ENCODE results near the gene CCT5. TPM values are rescaled to one million over a fixed set of nuclear protein-coding genes. Genes with fewer than 3 reads are reported as not detected.

Gene CCT5
- total RNA-seq, 1 donor from 2014 or later = 494 TPM

DNA sequence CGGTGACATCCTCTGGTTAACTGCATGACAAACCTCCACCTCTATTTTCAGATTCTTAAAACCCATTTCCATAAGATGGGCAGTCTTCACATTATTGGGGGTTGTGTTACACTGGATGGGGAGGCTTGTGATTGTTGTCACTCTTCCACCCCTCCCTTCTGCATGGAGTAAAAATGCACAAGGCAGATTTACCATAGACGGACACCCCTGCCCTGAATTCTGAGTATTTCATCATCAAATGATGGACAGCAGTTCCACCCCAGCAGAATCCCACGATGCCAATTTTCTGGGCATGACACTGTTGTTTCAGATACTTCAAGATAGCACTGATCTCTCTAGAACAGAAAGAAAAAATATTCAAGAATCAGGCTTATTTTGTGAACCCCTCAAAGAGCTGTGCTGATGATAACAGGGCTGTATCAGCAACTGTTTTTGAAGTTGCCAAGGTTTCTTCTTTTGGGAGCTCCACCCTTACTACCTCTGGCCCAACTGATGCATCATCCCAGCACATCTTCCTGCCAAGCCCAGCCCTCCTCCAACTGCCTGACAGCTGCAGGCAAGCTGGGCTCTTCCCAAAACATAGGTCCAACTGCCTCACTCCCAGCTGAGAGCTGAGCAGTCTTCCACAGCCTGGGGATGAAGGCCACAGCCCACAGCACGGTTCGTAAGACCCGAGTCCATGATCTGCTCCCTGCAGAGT lies 36.2 kb downstream of the CCT5 start:
- H3K36me3 Mint-ChIP-seq (ENCODE audit: low read depth) = no peaks in the 10 kb centered on the region
- peaks cover 10% of the 10 kb centered on the region for H3K4me1 Mint-ChIP-seq (ENCODE audit: low read depth)
- H3K4me3 Mint-ChIP-seq (ENCODE audit: low read depth) = no peak overlapping the region
- no peaks in the 10 kb centered on the region for H3K9me3 Mint-ChIP-seq
- no peak overlapping the region for H3K27ac Mint-ChIP-seq
- intact Hi-C loops (cut with micrococcal nuclease) = no loop called here
- no peak for DNase-seq (ENCODE audit: low spot score)
- H3K27me3 Mint-ChIP-seq (ENCODE audit: low read depth) = peaks cover 4% of the 10 kb centered on the region

DNA sequence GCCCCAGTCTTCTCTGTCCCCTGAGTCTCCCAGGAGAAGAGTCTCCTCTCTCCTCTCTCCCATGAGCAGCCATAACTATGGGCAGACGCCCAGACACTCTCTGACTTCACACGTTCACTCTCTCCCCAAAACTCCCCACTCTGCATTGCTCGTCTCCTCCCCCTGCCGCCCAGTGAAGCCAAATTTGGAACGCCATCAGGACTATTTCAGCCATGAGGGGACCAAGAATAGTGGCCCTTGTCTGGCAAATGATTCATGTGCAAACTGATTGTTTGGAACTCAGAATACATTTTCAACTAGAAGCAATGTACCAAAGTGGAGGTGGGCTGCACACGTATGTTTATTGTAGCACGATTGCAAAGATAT lies 36.8 kb downstream of the CCT5 start:
- H3K9me3 Mint-ChIP-seq = no peaks in the 10 kb centered on the region
- H3K36me3 Mint-ChIP-seq (ENCODE audit: low read depth) = no peaks in the 10 kb centered on the region
- DNase-seq (ENCODE audit: low spot score) = no peak
- intact Hi-C loops (cut with micrococcal nuclease) = no loop called here
- H3K4me1 Mint-ChIP-seq (ENCODE audit: low read depth) = peaks cover 10% of the 10 kb centered on the region
- H3K4me3 Mint-ChIP-seq (ENCODE audit: low read depth) = no peak overlapping the region
- peaks cover 4% of the 10 kb centered on the region for H3K27me3 Mint-ChIP-seq (ENCODE audit: low read depth)
- no peak overlapping the region for H3K27ac Mint-ChIP-seq

DNA sequence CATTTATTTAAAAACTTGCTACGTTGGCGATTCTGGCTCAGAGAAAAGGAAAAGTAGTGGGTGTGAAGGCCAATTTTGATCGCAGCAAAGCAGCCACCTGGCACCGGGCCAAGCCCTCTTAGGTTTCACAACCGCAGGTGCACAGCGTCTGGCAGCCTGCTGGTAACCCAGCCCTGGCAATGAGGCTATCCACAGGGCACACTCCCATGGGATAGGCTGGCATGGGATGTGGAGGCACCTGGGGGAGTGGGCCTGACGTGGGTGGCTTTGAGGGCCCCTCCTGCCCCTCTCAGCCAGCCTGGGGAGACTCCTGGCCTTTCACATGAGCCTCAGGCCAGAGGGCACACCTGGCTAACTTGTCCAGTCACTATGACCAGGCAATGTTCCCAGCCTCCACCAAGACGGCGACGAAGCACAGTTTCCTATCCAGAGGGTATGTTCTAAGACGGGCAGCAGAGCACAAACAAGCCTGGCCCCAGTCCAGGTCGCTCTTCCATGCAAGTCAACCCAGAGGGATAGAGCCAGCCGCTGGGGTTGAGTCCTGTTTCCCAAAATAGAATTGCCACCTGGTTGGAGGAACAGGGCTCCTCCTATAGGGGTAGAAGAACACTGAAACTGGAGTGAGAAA lies 38.6 kb downstream of the CCT5 start:
- DNase-seq (ENCODE audit: low spot score) = no peak
- Mint-ChIP-seq H3K27ac (no peak overlapping the region), H3K36me3 (ENCODE audit: low read depth) (no peaks in the 10 kb centered on the region), H3K9me3 (no peaks in the 10 kb centered on the region), H3K4me1 (ENCODE audit: low read depth) (peaks cover 8% of the 10 kb centered on the region), H3K4me3 (ENCODE audit: low read depth) (no peak overlapping the region), H3K27me3 (ENCODE audit: low read depth) (peaks cover 13% of the 10 kb centered on the region)
- intact Hi-C loops (cut with micrococcal nuclease) = no loop called here

DNA sequence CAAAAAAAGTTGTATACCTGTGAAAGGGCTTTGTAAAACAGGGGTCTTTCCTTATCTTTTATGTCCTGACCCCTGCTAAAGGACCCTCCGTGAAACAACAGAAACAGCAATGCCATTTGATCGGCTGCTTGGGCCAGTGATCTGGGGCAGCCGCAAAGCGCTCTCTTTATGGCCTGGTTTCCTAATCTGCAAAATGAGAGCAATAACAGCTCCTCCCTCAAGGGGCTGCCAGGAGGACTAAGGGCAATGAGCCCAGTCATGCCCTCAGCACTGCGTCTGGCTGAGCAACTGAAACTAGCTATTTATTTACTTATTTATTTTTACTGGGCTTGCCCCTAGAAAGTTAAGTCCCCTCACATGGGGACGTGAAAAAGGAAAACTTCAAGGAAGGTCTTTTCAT lies 39.3 kb downstream of the CCT5 start:
- intact Hi-C loops (cut with micrococcal nuclease) = no loop called here
- peaks cover 3% of the 10 kb centered on the region for H3K4me1 Mint-ChIP-seq (ENCODE audit: low read depth)
- H3K4me3 Mint-ChIP-seq (ENCODE audit: low read depth) = no peak overlapping the region
- no peaks in the 10 kb centered on the region for H3K9me3 Mint-ChIP-seq
- H3K27me3 Mint-ChIP-seq (ENCODE audit: low read depth) = peaks cover 16% of the 10 kb centered on the region
- no peaks in the 10 kb centered on the region for H3K36me3 Mint-ChIP-seq (ENCODE audit: low read depth)
- H3K27ac Mint-ChIP-seq = no peak overlapping the region
- DNase-seq (ENCODE audit: low spot score) = no peak

DNA sequence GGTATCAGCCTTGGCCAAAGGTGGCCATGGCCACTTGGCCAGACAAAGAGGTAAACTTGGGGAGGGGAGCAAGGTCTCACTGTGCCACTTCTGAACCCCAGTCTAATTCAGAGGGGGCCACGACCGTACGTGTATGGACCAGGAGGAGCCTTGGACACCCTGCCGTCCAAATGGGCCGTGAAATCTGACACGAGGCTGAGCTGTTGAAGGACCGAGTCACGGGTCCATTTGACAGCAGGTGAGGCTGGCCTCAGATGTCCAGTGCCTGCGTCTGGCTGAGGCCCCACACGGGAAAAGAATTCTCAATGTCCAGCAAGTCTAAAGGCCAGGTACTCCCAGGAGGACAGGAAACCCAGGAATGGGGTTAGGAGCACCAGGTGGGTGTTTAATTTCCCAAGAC lies 39.9 kb downstream of the CCT5 start:
- Mint-ChIP-seq H3K27ac (no peak overlapping the region), H3K27me3 (ENCODE audit: low read depth) (peaks cover 16% of the 10 kb centered on the region), H3K36me3 (ENCODE audit: low read depth) (no peaks in the 10 kb centered on the region), H3K4me1 (ENCODE audit: low read depth) (no peaks in the 10 kb centered on the region), H3K4me3 (ENCODE audit: low read depth) (no peak overlapping the region), H3K9me3 (no peaks in the 10 kb centered on the region)
- intact Hi-C loops (cut with micrococcal nuclease) = no loop called here
- no peak for DNase-seq (ENCODE audit: low spot score)

DNA sequence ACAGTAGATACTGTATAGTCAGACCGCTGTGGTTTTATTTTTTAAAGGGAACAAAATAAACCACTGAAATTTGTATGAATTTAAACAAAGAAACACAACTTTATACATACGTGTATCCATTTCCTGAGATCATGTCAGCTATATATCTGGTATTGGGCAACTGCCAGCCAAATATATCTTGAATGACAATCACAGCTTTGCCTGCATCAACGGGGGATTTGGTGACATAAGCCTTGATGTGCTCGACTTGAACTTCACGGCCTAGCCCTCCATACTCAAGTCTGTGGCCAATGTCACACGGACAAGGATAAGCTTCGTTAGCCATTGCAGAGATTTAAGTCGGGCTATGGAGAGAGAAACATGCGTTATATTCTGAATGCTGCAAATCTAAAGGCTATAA lies 40.4 kb downstream of the CCT5 start:
- Mint-ChIP-seq H3K4me1 (ENCODE audit: low read depth) (no peaks in the 10 kb centered on the region), H3K36me3 (ENCODE audit: low read depth) (no peaks in the 10 kb centered on the region), H3K27me3 (ENCODE audit: low read depth) (peaks cover 16% of the 10 kb centered on the region), H3K27ac (no peak overlapping the region), H3K9me3 (no peaks in the 10 kb centered on the region), H3K4me3 (ENCODE audit: low read depth) (no peak overlapping the region)
- no peak for DNase-seq (ENCODE audit: low spot score)
- intact Hi-C loops (cut with micrococcal nuclease) = no loop called here

DNA sequence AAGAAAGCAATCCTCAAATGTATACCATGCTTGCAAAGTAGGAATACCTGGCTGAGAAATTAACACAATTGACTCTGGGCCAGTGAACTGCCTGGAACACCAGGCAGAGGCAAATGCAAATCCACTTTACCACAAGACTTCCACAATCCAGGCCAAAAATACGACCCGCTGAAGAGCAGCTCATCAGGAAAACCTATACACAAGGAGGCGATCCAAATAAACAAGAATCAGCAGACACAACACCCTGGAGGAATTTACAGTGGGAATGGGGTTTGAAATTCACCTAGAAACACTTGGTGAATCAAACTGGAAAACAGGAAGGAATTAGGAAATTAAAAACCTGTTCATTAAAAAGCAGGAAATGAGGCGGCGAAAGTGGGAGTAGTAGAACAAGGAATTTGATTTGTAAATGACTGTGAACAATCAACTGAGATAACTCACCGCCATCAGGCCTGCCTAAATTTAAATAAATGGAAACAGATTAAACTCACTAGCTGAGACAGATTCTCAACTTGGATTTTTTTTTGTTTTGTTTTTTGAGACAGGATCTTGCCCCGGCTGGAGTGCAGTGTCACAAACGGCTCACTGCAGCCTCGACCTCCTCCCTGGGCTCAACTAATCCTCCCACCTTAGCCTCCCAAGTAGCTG lies 41.7 kb downstream of the CCT5 start:
- H3K9me3 Mint-ChIP-seq = no peaks in the 10 kb centered on the region
- intact Hi-C loops (cut with micrococcal nuclease) = no loop called here

DNA sequence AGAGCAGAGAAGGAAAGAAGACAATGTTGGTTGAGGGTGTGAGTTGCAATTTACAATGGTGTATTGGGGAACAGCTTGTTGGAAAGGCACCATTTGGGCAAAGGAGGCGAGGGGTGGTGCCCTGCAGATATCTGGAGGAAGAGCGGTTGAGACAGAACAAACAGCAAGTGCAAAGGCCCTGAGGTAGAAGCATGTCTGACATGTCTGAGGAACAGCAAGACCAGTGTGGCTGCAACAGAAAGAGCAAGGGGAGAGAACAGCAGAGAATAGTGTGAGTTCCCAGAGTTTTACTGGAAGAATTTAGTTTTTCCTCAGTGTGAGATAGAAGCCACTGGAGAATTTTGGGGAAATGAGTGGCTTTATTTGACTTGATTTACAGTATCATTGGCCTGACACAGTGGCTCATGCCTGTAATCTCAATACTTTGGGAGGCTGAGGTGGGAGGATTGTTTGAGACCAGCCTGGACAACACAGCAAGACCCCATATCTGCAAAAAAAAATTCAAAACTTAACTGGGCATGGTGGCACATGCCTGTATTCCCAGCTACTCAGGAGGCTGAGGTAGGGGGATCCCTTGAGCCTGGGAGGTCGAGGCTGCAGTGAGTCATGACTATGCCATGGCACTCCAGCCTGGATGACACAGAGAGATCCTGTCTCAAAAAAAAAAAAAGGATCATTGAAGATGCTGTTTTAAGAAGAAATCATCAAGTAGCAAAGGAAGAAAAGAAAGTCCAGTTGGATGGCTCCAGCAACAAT lies 44.0 kb downstream of the CCT5 start:
- intact Hi-C loops (cut with micrococcal nuclease) = no loop called here
- no peaks in the 10 kb centered on the region for H3K9me3 Mint-ChIP-seq
- H3K4me3 Mint-ChIP-seq (ENCODE audit: low read depth) = no peak overlapping the region
- H3K27me3 Mint-ChIP-seq (ENCODE audit: low read depth) = peaks cover 23% of the 10 kb centered on the region
- H3K4me1 Mint-ChIP-seq (ENCODE audit: low read depth) = no peaks in the 10 kb centered on the region
- H3K36me3 Mint-ChIP-seq (ENCODE audit: low read depth) = no peaks in the 10 kb centered on the region
- DNase-seq (ENCODE audit: low spot score) = no peak
- no peak overlapping the region for H3K27ac Mint-ChIP-seq

More for the DNA sequence above, 41.7 kb downstream of the CCT5 start:
- Mint-ChIP-seq H3K27me3 (ENCODE audit: low read depth) (peaks cover 16% of the 10 kb centered on the region), H3K4me1 (ENCODE audit: low read depth) (no peaks in the 10 kb centered on the region), H3K4me3 (ENCODE audit: low read depth) (no peak overlapping the region), H3K27ac (no peak overlapping the region), H3K36me3 (ENCODE audit: low read depth) (no peaks in the 10 kb centered on the region)
- DNase-seq (ENCODE audit: low spot score) = no peak

DNA sequence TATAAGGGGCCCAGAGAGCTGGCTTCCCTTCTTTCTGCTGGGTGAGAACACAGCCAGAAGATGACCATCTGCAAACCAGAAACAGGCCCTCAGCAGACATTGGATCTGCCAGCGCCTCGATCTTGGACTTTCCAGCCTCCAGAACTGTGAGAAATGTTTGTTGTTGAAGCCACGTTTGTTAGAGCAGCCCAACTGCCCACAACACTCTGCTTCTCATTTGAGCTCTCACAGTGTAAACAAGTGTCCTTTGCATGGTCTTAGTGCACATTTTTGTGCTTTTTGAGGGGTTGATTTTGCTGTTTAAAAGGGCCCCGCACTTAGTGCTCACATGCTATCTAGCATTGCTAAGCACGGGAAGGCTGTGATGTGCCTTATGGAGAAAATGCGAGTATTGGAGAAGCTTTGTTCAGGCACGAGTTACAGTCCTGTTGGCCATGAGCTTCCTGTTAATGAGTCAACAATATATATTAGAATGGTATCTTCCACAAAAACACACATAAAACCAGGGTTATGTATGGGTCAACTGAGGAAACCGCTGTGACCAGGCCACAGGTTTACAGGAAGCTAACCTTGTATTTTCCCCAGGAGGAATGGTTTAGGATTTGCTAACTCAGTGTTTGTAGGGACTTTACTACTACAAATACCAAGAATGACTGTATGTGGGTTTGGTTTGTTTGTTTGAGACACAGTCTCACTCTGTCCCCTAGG lies 45.7 kb downstream of the CCT5 start:
- no peaks in the 10 kb centered on the region for H3K9me3 Mint-ChIP-seq
- no peak overlapping the region for H3K27ac Mint-ChIP-seq
- DNase-seq (ENCODE audit: low spot score) = no peak
- no peak overlapping the region for H3K4me3 Mint-ChIP-seq (ENCODE audit: low read depth)
- intact Hi-C loops (cut with micrococcal nuclease) = no loop called here
- peaks cover 24% of the 10 kb centered on the region for H3K27me3 Mint-ChIP-seq (ENCODE audit: low read depth)
- no peaks in the 10 kb centered on the region for H3K36me3 Mint-ChIP-seq (ENCODE audit: low read depth)
- no peaks in the 10 kb centered on the region for H3K4me1 Mint-ChIP-seq (ENCODE audit: low read depth)

DNA sequence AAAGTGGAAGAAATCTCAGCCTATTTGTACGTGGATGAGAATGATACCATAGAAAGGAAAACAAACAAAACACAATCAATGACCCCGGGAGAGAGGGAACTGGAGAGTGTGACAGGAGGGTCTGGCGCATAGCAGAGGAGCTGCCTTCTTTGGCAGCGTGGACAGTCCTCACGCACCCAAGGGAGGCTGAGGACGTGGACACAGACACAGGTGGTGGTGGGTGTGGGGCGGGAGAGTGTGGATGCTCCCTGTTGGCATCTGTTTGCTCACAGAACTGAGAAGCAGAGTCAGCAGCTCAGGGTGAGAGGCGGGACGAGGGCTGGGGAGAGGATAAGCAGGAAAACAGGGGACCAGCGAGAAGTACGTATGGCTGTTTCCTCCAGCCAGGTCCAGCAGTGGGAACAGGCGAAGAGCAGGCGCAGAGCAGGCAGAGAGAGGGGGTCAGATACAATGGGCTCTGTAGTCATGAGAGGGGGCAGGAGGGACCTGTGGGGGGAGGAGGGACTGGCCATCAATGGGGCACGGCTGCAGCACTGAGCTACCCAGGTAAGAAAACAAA lies 47.6 kb downstream of the CCT5 start:
- H3K4me1 Mint-ChIP-seq (ENCODE audit: low read depth) = no peaks in the 10 kb centered on the region
- no peaks in the 10 kb centered on the region for H3K9me3 Mint-ChIP-seq
- H3K27ac Mint-ChIP-seq = no peak overlapping the region
- peaks cover 20% of the 10 kb centered on the region for H3K27me3 Mint-ChIP-seq (ENCODE audit: low read depth)
- no peaks in the 10 kb centered on the region for H3K36me3 Mint-ChIP-seq (ENCODE audit: low read depth)
- H3K4me3 Mint-ChIP-seq (ENCODE audit: low read depth) = no peak overlapping the region
- no peak for DNase-seq (ENCODE audit: low spot score)
- intact Hi-C loops (cut with micrococcal nuclease) = no loop called here

DNA sequence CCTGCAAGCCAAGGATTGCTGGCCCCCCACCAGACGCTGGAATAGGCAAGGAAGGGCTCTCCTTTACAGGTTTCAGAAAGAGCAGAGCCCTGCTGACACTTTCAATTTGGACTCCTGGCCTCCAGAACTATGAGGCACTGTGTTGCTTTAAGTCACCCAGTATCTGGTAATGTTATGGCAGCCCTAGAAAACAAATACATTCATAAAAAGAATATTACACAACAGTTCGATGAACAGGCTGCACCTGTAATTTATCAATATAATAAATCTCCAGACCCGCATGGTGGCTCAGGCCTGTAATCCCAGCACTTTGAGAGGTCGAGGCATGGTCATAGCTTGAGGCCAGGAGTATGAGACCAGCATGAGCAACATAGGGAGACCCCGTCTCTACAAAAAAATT lies 50.2 kb downstream of the CCT5 start:
- Mint-ChIP-seq H3K9me3 (no peaks in the 10 kb centered on the region), H3K4me1 (ENCODE audit: low read depth) (no peaks in the 10 kb centered on the region), H3K27ac (no peak overlapping the region), H3K27me3 (ENCODE audit: low read depth) (peaks cover 20% of the 10 kb centered on the region), H3K36me3 (ENCODE audit: low read depth) (no peaks in the 10 kb centered on the region), H3K4me3 (ENCODE audit: low read depth) (no peak overlapping the region)
- intact Hi-C loops (cut with micrococcal nuclease) = loop anchor here (10.0 kb wide), 1 partner anchor 385 kb away; no protein-coding TSS in a partner anchor
- DNase-seq (ENCODE audit: low spot score) = no peak

DNA sequence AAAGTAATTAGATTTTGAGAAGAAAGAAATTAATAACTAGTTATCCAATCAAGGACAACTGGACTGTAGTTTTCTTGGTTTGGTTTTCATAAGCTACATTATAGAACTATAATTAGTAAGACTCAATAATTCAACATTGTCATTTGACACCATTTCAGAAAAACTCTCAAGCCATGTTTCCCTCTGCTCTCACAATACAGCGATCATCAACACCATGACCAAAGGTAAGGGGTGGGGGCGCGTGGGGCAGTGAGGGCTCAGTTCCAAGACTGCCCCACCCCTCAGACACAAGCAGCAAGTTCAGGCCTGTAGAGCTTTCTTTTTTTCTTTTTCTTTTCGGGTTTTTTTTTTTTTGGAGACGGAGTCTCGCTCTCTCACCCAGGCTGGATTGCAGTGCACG lies 51.2 kb downstream of the CCT5 start:
- no peak overlapping the region for H3K27ac Mint-ChIP-seq
- no peak overlapping the region for H3K4me3 Mint-ChIP-seq (ENCODE audit: low read depth)
- no peak for DNase-seq (ENCODE audit: low spot score)
- peaks cover 25% of the 10 kb centered on the region for H3K27me3 Mint-ChIP-seq (ENCODE audit: low read depth)
- intact Hi-C loops (cut with micrococcal nuclease) = loop anchor here (10.0 kb wide), 1 partner anchor 384 kb away; no protein-coding TSS in a partner anchor
- no peaks in the 10 kb centered on the region for H3K36me3 Mint-ChIP-seq (ENCODE audit: low read depth)
- no peaks in the 10 kb centered on the region for H3K4me1 Mint-ChIP-seq (ENCODE audit: low read depth)
- H3K9me3 Mint-ChIP-seq = no peaks in the 10 kb centered on the region
